Mesenchymal stem cell (in vitro differentiated cells and primary cell): ENCODE measurements around the gene TMEM151B.

Experiments used
- DNase-seq: peaks from one replicate; pipeline ENCODE4 v3.0.0-alpha.2; 2013
- H2AFZ ChIP-seq: one replicate; pipeline ENCODE4 v1.6.1; 2013; ENCODE audit warnings: low read depth, mild to moderate bottlenecking, control low read depth, inconsistent platforms, low read length, moderate library complexity
- H2AK5ac ChIP-seq: 2 replicates; pipeline ENCODE4 v1.6.1; 2013; ENCODE audit warnings: low read length, moderate library complexity, mild to moderate bottlenecking, inconsistent platforms; ENCODE audit not compliant: severe bottlenecking
- H2BK120ac ChIP-seq: one replicate; pipeline ENCODE4 v1.6.1; 2013; ENCODE audit warnings: low read depth, mild to moderate bottlenecking, inconsistent platforms, low read length, moderate library complexity
- H2BK12ac ChIP-seq, 2 experiments: one replicate each; pipeline ENCODE4 v1.6.1; 2013; ENCODE audit warnings: inconsistent platforms in 2 of 2, low read length in 2 of 2, mild to moderate bottlenecking in 2 of 2, moderate library complexity in 2 of 2, control low read depth in 1 of 2
- H2BK15ac ChIP-seq: one replicate; pipeline ENCODE4 v1.6.1; 2013; ENCODE audit warnings: mild to moderate bottlenecking, low read depth, inconsistent platforms; ENCODE audit not compliant: poor library complexity, severe bottlenecking
- H2BK5ac ChIP-seq: 2 replicates; pipeline ENCODE4 v1.6.1; 2013; ENCODE audit warnings: low read depth, mild to moderate bottlenecking, low read length, control low read depth, inconsistent platforms; ENCODE audit not compliant: poor library complexity, severe bottlenecking
- H3K14ac ChIP-seq, 2 experiments: one replicate each; pipeline ENCODE4 v1.6.1; 2013; ENCODE audit warnings: inconsistent platforms in 2 of 2, low read length in 2 of 2, control low read depth in 1 of 2, mild to moderate bottlenecking in 1 of 2, moderate library complexity in 1 of 2
- H3K18ac ChIP-seq, 2 experiments: one replicate each; pipeline ENCODE4 v1.6.1; 2013; ENCODE audit warnings: inconsistent platforms in 2 of 2, low read length in 2 of 2, control low read depth in 1 of 2, low read depth in 1 of 2, mild to moderate bottlenecking in 1 of 2
- H3K23ac ChIP-seq, 2 experiments: one replicate each; pipeline ENCODE4 v1.6.1; 2013; ENCODE audit warnings: inconsistent platforms in 2 of 2, low read length in 2 of 2, mild to moderate bottlenecking in 2 of 2, moderate library complexity in 2 of 2, control low read depth in 1 of 2
- H3K27ac ChIP-seq: 2 replicates; pipeline ENCODE4 v1.5.1; 2013; ENCODE audit warnings: mild to moderate bottlenecking, moderate library complexity, low read length, control low read depth, inconsistent platforms; ENCODE audit not compliant: poor library complexity, severe bottlenecking
- H3K27me3 ChIP-seq, 2 experiments: 2 replicates each; pipeline versions ENCODE4 v1.6.1 to v1.7.0; 2013; ENCODE audit warnings: low read length in 2 of 2, mild to moderate bottlenecking in 2 of 2, moderate library complexity in 2 of 2, control low read depth in 1 of 2, inconsistent platforms in 1 of 2; ENCODE audit not compliant: control insufficient read depth in 1 of 2, insufficient read depth in 1 of 2
- H3K36me3 ChIP-seq, 2 experiments: 2 replicates each; pipeline versions ENCODE4 v1.6.1 to v1.7.0; 2013; ENCODE audit warnings: low read length in 2 of 2, control low read depth in 1 of 2, inconsistent platforms in 1 of 2, low read depth in 1 of 2, mild to moderate bottlenecking in 1 of 2; ENCODE audit not compliant: insufficient read depth in 2 of 2, control insufficient read depth in 1 of 2
- H3K4ac ChIP-seq, 2 experiments: one replicate each; pipeline ENCODE4 v1.6.1; 2013; ENCODE audit warnings: inconsistent platforms in 2 of 2, low read length in 2 of 2, mild to moderate bottlenecking in 2 of 2, moderate library complexity in 2 of 2, control low read depth in 1 of 2, low read depth in 1 of 2
- H3K4me1 ChIP-seq: 2 replicates; pipeline ENCODE4 v1.6.1; 2013; ENCODE audit warnings: low read depth, low read length, control low read depth; ENCODE audit not compliant: control insufficient read depth, insufficient read depth
- H3K4me2 ChIP-seq: 2 replicates; pipeline ENCODE4 v1.6.1; 2013; ENCODE audit warnings: low read length, mild to moderate bottlenecking, inconsistent platforms; ENCODE audit not compliant: poor library complexity, severe bottlenecking
- H3K4me3 ChIP-seq, 2 experiments: 2 replicates each; pipeline versions ENCODE4 v1.5.1 to v1.7.0; 2013; ENCODE audit warnings: low read length in 2 of 2, mild to moderate bottlenecking in 2 of 2, control low read depth in 1 of 2, low read depth in 1 of 2; ENCODE audit not compliant: insufficient read depth in 1 of 2
- H3K79me1 ChIP-seq: replicated peaks from 2 replicates; pipeline ENCODE4 v1.6.1; 2013; ENCODE audit warnings: mild to moderate bottlenecking, control low read depth, low read length, inconsistent platforms; ENCODE audit not compliant: poor library complexity, severe bottlenecking
- H3K9ac ChIP-seq: 2 replicates; pipeline ENCODE4 v1.7.0; 2013; ENCODE audit warnings: mild to moderate bottlenecking, low read length, moderate library complexity
- H3K9me3 ChIP-seq: 2 replicates; pipeline ENCODE4 v1.7.0; 2013; ENCODE audit warnings: mild to moderate bottlenecking, low read length; ENCODE audit not compliant: control insufficient read depth
- H4K8ac ChIP-seq: one replicate; pipeline ENCODE4 v1.6.1; 2013; ENCODE audit warnings: inconsistent platforms, mild to moderate bottlenecking, low read length, moderate library complexity
- H4K91ac ChIP-seq: one replicate; pipeline ENCODE4 v1.6.1; 2013; ENCODE audit warnings: mild to moderate bottlenecking, low read length, inconsistent platforms
- WGBS: methylation state at CpG from one replicate; pipeline ENCODE4 v1.1.7; 2013; ENCODE audit warnings: mixed read lengths; 5-methylcytosine and 5-hydroxymethylcytosine counted together

The TMEM151B gene

GRCh38 chr6:44247338-44248302, 22.6 kb upstream of the TMEM151B start:
- peaks cover 19 to 42% of the 10 kb centered on the region in 2 experiments for H3K36me3 ChIP-seq
- H3K4me3 ChIP-seq: peak overlapping the region; percentile 87 to 93
- WGBS: under 1% methylated on average over 39 of the region's 52 CpGs
- H4K91ac ChIP-seq: no peak overlapping the region
- peak overlapping the region; percentile 5 for H2BK5ac ChIP-seq
- H3K27ac ChIP-seq: peak overlapping the region; percentile 86
- peak overlapping the region; percentile 78 for H2AK5ac ChIP-seq
- no peaks in the 10 kb centered on the region for H3K9me3 ChIP-seq
- H2BK15ac ChIP-seq: peak overlapping the region; percentile 84
- H3K27me3 ChIP-seq: no peaks in the 10 kb centered on the region
- H3K79me1 ChIP-seq: peaks cover 2% of the 10 kb centered on the region
- H3K4ac ChIP-seq: peak overlapping the region in 1 of 2 experiments; percentile 93
- H3K4me1 ChIP-seq: peaks cover 13% of the 10 kb centered on the region
- peak overlapping the region; percentile 54 for H2BK120ac ChIP-seq
- peak overlapping the region in 1 of 2 experiments; percentile 60 for H2BK12ac ChIP-seq
- H2AFZ ChIP-seq: no peak overlapping the region
- H3K4me2 ChIP-seq: peak overlapping the region; percentile 73
- peak overlapping the region in 1 of 2 experiments; percentile 92 for H3K23ac ChIP-seq
- peak overlapping the region; percentile 94 for H3K9ac ChIP-seq
- H3K18ac ChIP-seq: peak overlapping the region; percentile 64 to 92
- H4K8ac ChIP-seq: peak overlapping the region; percentile 29
- DNase-seq: peak; percentile 64
- H3K14ac ChIP-seq: peak overlapping the region; percentile 19 to 87

GRCh38 chr6:44248579-44248978, 21.7 kb upstream of the TMEM151B start:
- peaks cover 2% of the 10 kb centered on the region for H3K79me1 ChIP-seq
- H3K18ac ChIP-seq: no peak overlapping the region
- DNase-seq: no peak
- H4K91ac ChIP-seq: no peak overlapping the region
- H2BK12ac ChIP-seq: no peak overlapping the region
- no peaks in the 10 kb centered on the region for H3K9me3 ChIP-seq
- no peak overlapping the region for H2AFZ ChIP-seq
- H3K4ac ChIP-seq: no peak overlapping the region
- no peak overlapping the region for H3K14ac ChIP-seq
- 58% methylated on average over 1 of the region's 1 CpG for WGBS
- H3K27me3 ChIP-seq: no peaks in the 10 kb centered on the region
- H2BK120ac ChIP-seq: no peak overlapping the region
- H3K9ac ChIP-seq: peak overlapping the region; percentile 94
- H3K23ac ChIP-seq: no peak overlapping the region
- H4K8ac ChIP-seq: no peak overlapping the region
- peak overlapping the region in 1 of 2 experiments; percentile 87 for H3K4me3 ChIP-seq
- no peak overlapping the region for H2BK15ac ChIP-seq
- H2BK5ac ChIP-seq: no peak overlapping the region
- peaks cover 28 to 52% of the 10 kb centered on the region in 2 experiments for H3K36me3 ChIP-seq
- H3K4me2 ChIP-seq: peak overlapping the region; percentile 73
- no peak overlapping the region for H2AK5ac ChIP-seq
- peaks cover 13% of the 10 kb centered on the region for H3K4me1 ChIP-seq
- no peak overlapping the region for H3K27ac ChIP-seq

GRCh38 chr6:44249082-44249748, 21.0 kb upstream of the TMEM151B start:
- Histone ChIP-seq H3K4me1 (peaks cover 15% of the 10 kb centered on the region), H2BK120ac (no peak overlapping the region), H3K9ac (peak overlapping the region; percentile 94), H3K4me3 (peak overlapping the region; percentile 14 to 87), H3K79me1 (peaks cover 2% of the 10 kb centered on the region), H3K9me3 (no peaks in the 10 kb centered on the region), H3K27ac (no peak overlapping the region), H3K27me3 (no peaks in the 10 kb centered on the region), H2BK5ac (no peak overlapping the region), H3K14ac (no peak overlapping the region), H3K4ac (no peak overlapping the region), H3K4me2 (peak overlapping the region; percentile 73), H2BK12ac (no peak overlapping the region), H3K36me3 (peaks cover 31 to 58% of the 10 kb centered on the region in 2 experiments), H3K23ac (peak overlapping the region in 1 of 2 experiments; percentile 23), H3K18ac (no peak overlapping the region), H2BK15ac (no peak overlapping the region), H2AFZ (no peak overlapping the region), H4K8ac (no peak overlapping the region), H2AK5ac (no peak overlapping the region), H4K91ac (no peak overlapping the region)
- no peak for DNase-seq
- WGBS: 94% methylated on average over 9 of the region's 9 CpGs
